GM06990 (cell line): ENCODE results near the gene SRM.
"Not testable (repeated sequence)": the region's sequence is repeated elsewhere in the genome, so short reads cannot be mapped to it uniquely, and the experiment has no call there.

Experiments
- DNase-seq: peaks from one replicate; pipeline ENCODE4 v3.0.0-alpha.2; 2011; ENCODE audit not compliant: insufficient read length; ENCODE audit errors: extremely low read depth
- H3K27me3 ChIP-seq: replicated peaks from 2 replicates; pipeline ENCODE4 v1.6.0; 2011; ENCODE audit warnings: low read length; ENCODE audit not compliant: control insufficient read depth, insufficient read depth
- H3K36me3 ChIP-seq: 2 replicates; pipeline ENCODE4 v1.5.1; 2011; ENCODE audit warnings: low read length; ENCODE audit not compliant: control insufficient read depth, insufficient read depth
- H3K4me3 ChIP-seq: replicated peaks from 2 replicates; pipeline ENCODE4 v1.5.1; 2011; ENCODE audit warnings: low read depth, mild to moderate bottlenecking, control low read depth, low read length
- TF ChIP-seq, protein P1 (sequence below): IDR thresholded peaks from 2 replicates; pipeline ENCODE4 v1.5.1; 2011; ENCODE audit warnings: low read length, control low read depth, mild to moderate bottlenecking, inconsistent platforms; ENCODE audit not compliant: insufficient read depth, poor library complexity, severe bottlenecking

Gene SRM

DNA sequence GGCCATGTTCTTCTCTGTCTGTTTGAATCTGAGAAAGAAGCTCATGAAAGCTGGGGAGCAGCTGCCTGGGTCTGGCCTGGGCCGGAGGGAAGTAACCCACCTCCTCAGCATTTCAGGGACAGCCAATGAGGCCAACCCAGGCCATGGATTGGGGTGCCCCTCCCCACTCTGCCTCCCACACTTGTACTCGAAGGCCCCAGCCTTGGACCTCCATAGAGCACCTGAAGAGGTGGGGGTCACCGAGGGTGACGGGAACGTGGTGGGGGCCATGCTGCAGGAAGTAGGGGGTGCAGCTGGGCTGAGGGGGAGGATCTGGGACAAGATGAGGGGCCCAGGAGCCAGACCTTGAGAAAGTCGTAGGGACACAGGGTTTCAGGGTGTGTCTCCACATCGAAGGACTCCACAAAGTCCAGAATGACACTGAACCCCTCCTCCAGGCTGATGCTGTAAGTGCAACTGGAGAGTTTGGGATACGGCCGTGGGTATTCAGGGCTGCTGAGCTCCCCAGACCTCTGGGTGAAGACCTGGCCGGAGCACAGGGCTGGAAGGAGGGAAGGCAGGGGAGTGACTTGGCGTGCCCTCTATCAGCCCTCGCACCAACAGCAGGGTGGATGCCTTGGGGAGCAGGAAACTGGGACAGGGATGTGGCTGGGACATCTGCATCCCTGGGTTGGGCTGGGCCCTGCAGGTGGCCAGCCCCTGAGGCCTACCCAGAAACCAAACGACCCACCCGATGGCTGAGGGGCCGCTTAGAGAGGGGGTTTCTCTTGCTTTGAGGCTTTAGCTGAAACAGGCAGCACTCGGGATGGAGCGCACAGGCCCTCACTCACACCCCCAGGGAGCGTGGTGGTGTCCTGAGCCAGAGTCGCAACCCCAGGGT is 16.6 kb downstream of the SRM start:
- TF ChIP-seq, protein P1, sequence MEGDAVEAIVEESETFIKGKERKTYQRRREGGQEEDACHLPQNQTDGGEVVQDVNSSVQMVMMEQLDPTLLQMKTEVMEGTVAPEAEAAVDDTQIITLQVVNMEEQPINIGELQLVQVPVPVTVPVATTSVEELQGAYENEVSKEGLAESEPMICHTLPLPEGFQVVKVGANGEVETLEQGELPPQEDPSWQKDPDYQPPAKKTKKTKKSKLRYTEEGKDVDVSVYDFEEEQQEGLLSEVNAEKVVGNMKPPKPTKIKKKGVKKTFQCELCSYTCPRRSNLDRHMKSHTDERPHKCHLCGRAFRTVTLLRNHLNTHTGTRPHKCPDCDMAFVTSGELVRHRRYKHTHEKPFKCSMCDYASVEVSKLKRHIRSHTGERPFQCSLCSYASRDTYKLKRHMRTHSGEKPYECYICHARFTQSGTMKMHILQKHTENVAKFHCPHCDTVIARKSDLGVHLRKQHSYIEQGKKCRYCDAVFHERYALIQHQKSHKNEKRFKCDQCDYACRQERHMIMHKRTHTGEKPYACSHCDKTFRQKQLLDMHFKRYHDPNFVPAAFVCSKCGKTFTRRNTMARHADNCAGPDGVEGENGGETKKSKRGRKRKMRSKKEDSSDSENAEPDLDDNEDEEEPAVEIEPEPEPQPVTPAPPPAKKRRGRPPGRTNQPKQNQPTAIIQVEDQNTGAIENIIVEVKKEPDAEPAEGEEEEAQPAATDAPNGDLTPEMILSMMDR, result no peak
- no peak overlapping the region for H3K4me3 ChIP-seq
- no peaks in the 10 kb centered on the region for H3K36me3 ChIP-seq
- no peak for DNase-seq
- H3K27me3 ChIP-seq, result no peaks in the 10 kb centered on the region

- DNase-seq, result no peak
- TF ChIP-seq, protein P1, result no peak
- H3K36me3 ChIP-seq, result no peaks in the 10 kb centered on the region
- no peaks in the 10 kb centered on the region for H3K27me3 ChIP-seq
- H3K4me3 ChIP-seq, result no peak overlapping the region
Observed at GRCh38 chr1:11042065-11042464, 17.8 kb downstream of the SRM start.

DNA sequence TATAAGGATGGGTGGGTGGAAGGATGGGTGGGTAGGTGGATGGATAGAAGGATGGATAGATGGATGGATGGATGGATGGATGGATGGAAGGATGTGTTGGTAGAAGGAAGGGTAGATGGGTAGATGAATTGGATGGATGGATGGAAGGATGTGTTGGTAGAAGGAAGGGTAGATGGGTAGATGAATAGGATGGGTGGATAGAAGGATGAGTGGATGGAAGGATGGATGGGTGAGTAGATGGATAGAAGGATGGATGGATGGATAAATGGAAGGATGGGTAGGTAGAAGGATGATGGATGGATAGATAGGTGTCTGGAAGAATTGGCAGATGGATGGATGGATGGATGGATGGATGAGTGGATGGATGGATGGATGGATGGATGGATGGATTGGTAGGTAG is 18.8 kb downstream of the SRM start:
- no peaks in the 10 kb centered on the region for H3K36me3 ChIP-seq
- no peak for DNase-seq
- TF ChIP-seq, protein P1, result no peak
- H3K27me3 ChIP-seq, result no peaks in the 10 kb centered on the region
- no peak overlapping the region for H3K4me3 ChIP-seq

DNA sequence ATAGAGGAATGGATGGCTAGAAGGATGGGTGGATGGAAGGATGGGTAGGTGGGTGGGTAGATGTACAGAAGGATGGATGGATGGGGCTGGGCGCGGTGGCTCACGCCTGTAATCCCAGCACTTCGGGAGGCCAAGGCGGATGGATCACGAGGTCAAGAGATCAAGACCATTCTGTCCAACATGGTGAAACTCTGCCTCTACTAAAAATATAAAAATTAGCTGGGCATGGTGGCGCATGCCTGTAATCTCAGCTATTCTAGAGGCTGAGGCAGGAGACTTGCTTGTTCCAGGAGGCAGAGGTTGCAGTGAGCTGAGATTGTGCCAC is 19.8 kb downstream of the SRM start:
- H3K36me3 ChIP-seq, H3K27me3 ChIP-seq, H3K4me3 ChIP-seq, DNase-seq: not testable (repeated sequence)

- no peak for DNase-seq
- H3K36me3 ChIP-seq, result no peaks in the 10 kb centered on the region
- no peaks in the 10 kb centered on the region for H3K27me3 ChIP-seq
- TF ChIP-seq, protein P1, result no peak
- no peak overlapping the region for H3K4me3 ChIP-seq
Observed at GRCh38 chr1:11039351-11040104, 20.3 kb downstream of the SRM start.

GRCh38 chr1:11037740-11038182 is 22.1 kb downstream of the SRM start:
- peak; percentile 53 for DNase-seq
- Histone ChIP-seq H3K4me3 (no peak overlapping the region), H3K27me3 (no peaks in the 10 kb centered on the region), H3K36me3 (no peaks in the 10 kb centered on the region)
- TF ChIP-seq, protein P1, result peak; percentile 95

DNA sequence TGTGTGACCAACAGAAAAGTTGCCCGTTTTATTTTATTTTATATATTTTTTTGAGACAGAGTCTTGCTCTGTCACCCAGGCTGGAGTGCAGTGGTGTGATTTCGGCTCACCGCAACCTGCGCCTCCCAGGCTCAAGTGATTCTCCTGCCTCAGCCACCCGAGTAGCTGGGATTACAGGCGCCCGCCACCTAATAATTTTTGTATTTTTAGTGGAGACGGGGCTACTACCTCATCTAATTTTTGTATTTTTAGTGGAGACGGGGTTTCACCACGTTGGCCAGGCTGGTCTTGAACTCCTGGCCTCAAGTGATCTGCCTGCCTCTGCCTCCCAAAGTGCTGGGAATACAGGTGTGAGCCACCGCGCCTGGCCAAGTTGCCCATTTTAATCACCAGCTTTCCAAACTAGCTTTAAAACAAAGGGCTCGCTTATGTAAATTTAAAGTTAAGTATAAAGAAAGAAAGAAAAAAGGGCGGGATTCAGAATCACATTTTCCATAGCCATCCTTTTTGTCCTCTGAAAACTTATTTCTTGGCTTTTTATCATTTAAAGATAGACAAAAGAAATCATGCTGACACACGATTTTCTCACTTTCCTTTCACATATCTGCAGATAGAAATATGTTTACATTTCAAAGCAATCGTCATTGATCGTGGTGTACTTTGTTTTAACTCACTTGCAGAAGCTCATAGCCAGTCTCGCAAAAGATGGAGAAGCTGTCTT is 22.6 kb downstream of the SRM start:
- not testable (repeated sequence) for DNase-seq, H3K36me3 ChIP-seq, H3K4me3 ChIP-seq, H3K27me3 ChIP-seq
